ENCODE results near the gene OSBPL2.

OSBPL2 gene

DNA sequence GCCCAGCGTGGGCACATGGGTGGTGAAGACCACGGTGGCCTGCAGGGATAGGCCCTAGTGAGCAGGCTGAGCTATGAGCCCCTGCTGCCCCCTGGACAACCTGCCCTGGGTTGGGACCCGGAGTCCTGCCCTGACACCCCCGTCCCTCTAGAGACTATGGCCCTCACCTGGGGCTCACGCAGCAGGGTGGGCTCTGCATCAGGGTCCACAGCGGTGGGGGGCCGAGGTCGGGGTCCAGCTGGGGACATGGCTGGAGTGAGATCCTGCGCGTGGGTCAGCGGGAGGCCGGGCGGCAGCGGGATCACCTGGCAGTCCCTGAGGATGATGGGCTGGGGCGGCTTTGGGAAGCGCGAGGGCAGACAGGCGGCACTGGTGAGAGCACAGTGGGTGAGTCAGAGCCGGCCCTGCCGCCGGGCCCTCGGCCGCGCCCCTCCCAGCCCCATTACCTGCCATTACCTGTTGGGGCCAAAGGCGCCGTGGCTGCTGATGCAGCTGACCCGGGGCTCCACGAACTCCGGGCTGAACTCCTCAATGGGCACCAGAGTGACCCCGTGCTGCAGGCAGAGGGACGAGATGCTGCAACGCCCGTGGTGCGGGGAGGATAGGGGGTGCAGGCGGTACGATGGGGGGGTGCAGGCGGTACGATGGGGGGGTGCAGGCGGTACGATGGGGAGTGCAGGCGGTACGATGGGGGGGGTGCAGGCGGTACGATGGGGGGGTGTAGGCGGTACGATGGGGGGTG lies 92.4 kb downstream of the OSBPL2 start:
- no peak for DNase-seq

- DNase-seq, result no peak
Observed at GRCh38 chr20:62331347-62331746, 93.0 kb downstream of the OSBPL2 start.

GRCh38 chr20:62332421-62332820 lies 94.1 kb downstream of the OSBPL2 start:
- DNase-seq, result no peak

GRCh38 chr20:62332989-62333819 lies 94.9 kb downstream of the OSBPL2 start:
- no peak for DNase-seq

- DNase-seq, result no peak
Observed at GRCh38 chr20:62333820-62334595, 95.7 kb downstream of the OSBPL2 start.

- no peak for DNase-seq
Observed at GRCh38 chr20:62334881-62335280, 96.6 kb downstream of the OSBPL2 start.

- no peak for DNase-seq
Observed at GRCh38 chr20:62335532-62335931, 97.2 kb downstream of the OSBPL2 start.

DNA sequence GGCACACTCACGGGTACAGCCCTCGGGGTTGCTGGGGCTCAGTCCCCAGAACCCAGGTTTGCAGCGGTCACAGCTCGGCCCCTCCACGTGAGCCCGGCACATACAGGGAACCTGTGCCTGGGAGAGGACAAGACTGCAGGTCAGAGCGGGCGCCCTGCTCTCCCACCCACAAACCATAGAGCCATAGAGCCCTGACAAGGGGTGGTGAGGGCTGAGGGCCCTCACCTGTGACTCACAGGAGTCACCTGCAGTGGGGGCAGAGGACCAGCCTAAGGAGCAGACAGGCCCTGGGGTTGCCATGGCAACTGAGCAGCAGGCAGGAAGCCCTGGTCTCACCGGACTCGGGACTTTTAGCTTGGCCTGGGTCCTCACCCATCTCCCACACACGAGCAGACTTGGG lies 98.0 kb downstream of the OSBPL2 start:
- DNase-seq, result no peak

DNA sequence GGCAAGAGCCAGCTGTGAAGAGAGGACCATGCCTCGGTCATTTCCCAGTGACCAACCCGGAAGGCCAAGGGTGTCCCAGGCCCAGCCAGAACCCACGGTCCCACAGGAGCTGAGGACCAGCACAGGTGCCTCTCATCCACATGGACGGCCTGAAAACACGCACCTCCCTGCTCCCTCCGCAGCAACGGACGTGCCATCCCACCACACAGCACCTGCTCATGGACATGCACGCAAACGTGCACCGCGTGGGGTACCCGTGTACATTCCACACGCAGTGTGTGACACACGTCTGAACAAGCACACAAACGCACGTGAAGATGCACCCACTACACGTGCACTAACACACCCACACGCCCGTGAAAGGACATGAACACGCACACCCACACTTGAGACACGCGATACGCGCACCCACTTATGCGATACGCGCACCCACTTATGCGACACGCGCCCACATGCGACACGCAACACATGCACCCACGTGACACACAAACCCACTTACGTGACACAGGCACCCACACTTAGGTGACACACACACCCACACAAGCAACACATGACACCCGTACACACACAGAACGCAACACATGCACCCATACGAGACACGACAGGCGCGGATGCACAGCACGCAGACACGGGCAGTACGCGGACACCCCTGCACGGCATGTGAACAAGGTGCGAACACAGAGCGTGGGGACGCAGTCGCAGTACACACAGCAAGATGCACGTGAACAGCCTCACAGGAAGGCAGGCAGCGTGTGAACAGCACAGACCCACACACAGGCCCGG lies 98.6 kb downstream of the OSBPL2 start:
- DNase-seq, result no peak

GRCh38 chr20:62337558-62338293 lies 99.4 kb downstream of the OSBPL2 start:
- DNase-seq, result no peak

GRCh38 chr20:62338294-62338620 lies 99.9 kb downstream of the OSBPL2 start:
- DNase-seq, result no peak

DNA sequence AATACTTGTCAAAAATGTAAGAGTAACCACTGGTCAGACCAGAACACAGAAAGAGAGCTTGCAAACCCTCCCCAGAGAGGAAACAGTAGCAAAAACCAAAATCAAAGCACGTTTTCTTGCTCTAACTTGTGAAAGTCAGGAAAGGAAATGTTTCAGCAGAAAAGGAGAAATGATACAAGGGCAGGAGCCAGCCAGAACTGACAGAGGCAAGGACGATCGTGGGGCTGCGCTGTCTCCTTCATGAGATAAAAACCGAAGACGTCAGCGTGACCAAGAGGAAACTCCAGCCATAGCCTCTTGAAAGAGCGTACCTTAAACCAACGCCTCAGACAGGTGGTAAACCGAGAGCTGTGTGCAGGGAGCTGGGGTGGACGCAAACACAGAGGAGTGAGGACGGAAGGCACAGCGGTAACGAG lies 101.3 kb downstream of the OSBPL2 start:
- no peak for DNase-seq

GRCh38 chr20:62342910-62343309 lies 104.6 kb downstream of the OSBPL2 start:
- DNase-seq, result peak; percentile 70

GRCh38 chr20:62344092-62344491 lies 105.8 kb downstream of the OSBPL2 start:
- no peak for DNase-seq

GRCh38 chr20:62344782-62345181 lies 106.5 kb downstream of the OSBPL2 start:
- no peak for DNase-seq

All from SHP77 treated with DMSO at 0.1 percent for 48 hours (cell line).